CD4-positive, alpha-beta T cell treated with Interleukin-12 subunit alpha and Interleukin-12 subunit beta, for 1 hour (primary cell): Measurements from ENCODE around the gene ZNF385C.

ENCODE experiments used
- DNase-seq: peaks from one replicate; pipeline ENCODE4 v3.0.0-alpha.2; 2020

The ZNF385C gene

GRCh38 chr17:42107124-42107523 lies 8.9 kb upstream of the ZNF385C start:
- DNase-seq: no peak

GRCh38 chr17:42106009-42106408 lies 7.7 kb upstream of the ZNF385C start:
- no peak for DNase-seq

GRCh38 chr17:42104264-42104663 lies 6.0 kb upstream of the ZNF385C start:
- no peak for DNase-seq

GRCh38 chr17:42103221-42103954 lies 5.1 kb upstream of the ZNF385C start:
- DNase-seq: no peak

- peak; percentile 64 for DNase-seq
Observed at GRCh38 chr17:42101513-42102292, 3.4 kb upstream of the ZNF385C start.

- no peak for DNase-seq
Observed at GRCh38 chr17:42098730-42099399, 592 bp upstream of the ZNF385C start.

GRCh38 chr17:42096360-42097111 lies 1.7 kb downstream of the ZNF385C start:
- DNase-seq: no peak

- DNase-seq: no peak
Observed at GRCh38 chr17:42094375-42095069, 3.8 kb downstream of the ZNF385C start.

GRCh38 chr17:42092939-42093338 lies 5.3 kb downstream of the ZNF385C start:
- DNase-seq: no peak

GRCh38 chr17:42090964-42091790 lies 7.1 kb downstream of the ZNF385C start:
- DNase-seq: no peak

GRCh38 chr17:42088736-42089135 lies 9.5 kb downstream of the ZNF385C start:
- no peak for DNase-seq

- no peak for DNase-seq
Observed at GRCh38 chr17:42087736-42088705, 10.3 kb downstream of the ZNF385C start.

GRCh38 chr17:42087042-42087701 lies 11.1 kb downstream of the ZNF385C start:
- DNase-seq: no peak

GRCh38 chr17:42081516-42082129 lies 16.6 kb downstream of the ZNF385C start:
- DNase-seq: no peak

- DNase-seq: no peak
Observed at GRCh38 chr17:42079541-42079940, 18.7 kb downstream of the ZNF385C start.

GRCh38 chr17:42078396-42079043 lies 19.8 kb downstream of the ZNF385C start:
- DNase-seq: no peak

- no peak for DNase-seq
Observed at GRCh38 chr17:42077755-42078154, 20.5 kb downstream of the ZNF385C start.

GRCh38 chr17:42076797-42077559 lies 21.3 kb downstream of the ZNF385C start:
- DNase-seq: no peak
